PC-9 (cell line): ENCODE results near the gene TAS1R1. TPM values are rescaled to one million over a fixed set of nuclear protein-coding genes. Genes with fewer than 3 reads are reported as not detected.
A peak's percentile ranks its signal among the peaks of the same experiment; 100 is the strongest.

Experiments used
- BruUV-seq: library from RNA; stranded (reverse); fragments of 400-500 nt; replicated peaks from 2 replicates; lab custom pipeline; 2021; lab: Mats Ljungman, UMichigan
- CTCF ChIA-PET: fragments of 300-600 bp; sonication (Branson Sonifier 250); formaldehyde crosslinking; loops from one replicate; lab custom pipeline; 2022; ENCODE audit warnings: antibody characterized with exemption; lab: Charles Lee
- POLR2A ChIA-PET: fragments of 300-600 bp; sonication (Branson Sonifier 250); formaldehyde crosslinking; loops from one replicate; lab custom pipeline; 2022; ENCODE audit warnings: antibody characterized with exemption; ENCODE audit not compliant: unreplicated experiment; lab: Charles Lee
- DNase-seq, 2 experiments: peaks; one replicate each; pipeline versions ENCODE4 v3.0.0 to v3.0.0-alpha.2; 2015 to 2022; ENCODE audit warnings: mixed read lengths in 1 of 2
- H2AFZ ChIP-seq: fragments of 200-600 bp; sonication (generic); 2 replicates; pipeline ENCODE4 v1.8.1; 2017; ENCODE audit warnings: antibody characterized with exemption
- H3F3A ChIP-seq: fragments of 200-600 bp; sonication (generic); 2 replicates; pipeline ENCODE4 v1.8.1; 2017; ENCODE audit warnings: antibody characterized with exemption, mild to moderate bottlenecking, low read depth; ENCODE audit not compliant: insufficient read depth
- H3K27ac ChIP-seq: fragments of 200-600 bp; sonication (generic); 2 replicates; pipeline ENCODE4 v1.6.1; 2016; ENCODE audit warnings: mixed run types
- H3K27me3 ChIP-seq: fragments of 200-600 bp; sonication (generic); 2 replicates; pipeline ENCODE4 v1.6.1; 2016; ENCODE audit warnings: low read depth, mixed run types; ENCODE audit not compliant: insufficient read depth
- H3K36me3 ChIP-seq: fragments of 200-600 bp; sonication (generic); 2 replicates; pipeline ENCODE4 v1.6.1; 2016; ENCODE audit warnings: low read depth, mixed run types
- H3K4me1 ChIP-seq: fragments of 200-600 bp; sonication (generic); replicated peaks from 2 replicates; pipeline ENCODE4 v1.6.1; 2016; ENCODE audit warnings: mixed run types; ENCODE audit not compliant: insufficient read depth
- H3K4me2 ChIP-seq: fragments of 200-600 bp; sonication (generic); 2 replicates; pipeline ENCODE4 v1.6.1; 2017; ENCODE audit warnings: mixed run types
- H3K4me3 ChIP-seq: fragments of 200-600 bp; sonication (generic); 2 replicates; pipeline ENCODE4 v1.6.1; 2016; ENCODE audit warnings: mixed run types
- H3K79me2 ChIP-seq: fragments of 200-600 bp; sonication (generic); 2 replicates; pipeline ENCODE4 v1.6.1; 2017; ENCODE audit warnings: low read depth, mixed run types
- H3K9me2 ChIP-seq: fragments of 200-600 bp; sonication (generic); 2 replicates; pipeline ENCODE4 v1.8.1; 2017; ENCODE audit warnings: mild to moderate bottlenecking; ENCODE audit not compliant: insufficient read depth
- H3K9me3 ChIP-seq: fragments of 200-600 bp; sonication (generic); 2 replicates; pipeline ENCODE4 v1.8.1; 2016; ENCODE audit warnings: low read depth; ENCODE audit not compliant: insufficient read depth
- H4K20me1 ChIP-seq: fragments of 200-600 bp; sonication (generic); 2 replicates; pipeline ENCODE4 v1.8.1; 2017; ENCODE audit not compliant: insufficient read depth
- EZH2 ChIP-seq: fragments of 200-600 bp; sonication (generic); IDR thresholded peaks from 2 replicates; pipeline ENCODE4 v1.8.0; 2017; ENCODE audit warnings: antibody characterized with exemption, low read depth
- intact Hi-C: fragments of 100-400 bp; cut with micrococcal nuclease; formaldehyde crosslinking; loops from one replicate; pipeline ENCODE4 v1.10.0; 2022; ENCODE audit not compliant: unreplicated experiment
- total RNA-seq: library from RNA; stranded (reverse); gene quantifications from 2 replicates; pipeline ENCODE4 v1.2.3, GENCODE V29; 2021
- TF ChIP-seq, protein P1 (sequence below): fragments of 200-600 bp; sonication (generic); conservative IDR thresholded peaks from 2 replicates; pipeline ENCODE4 v1.6.1; 2017; ENCODE audit warnings: mixed run types, antibody characterized with exemption, mild to moderate bottlenecking, moderate library complexity

The TAS1R1 gene
- total RNA-seq, 1 experiment from 2014 or later, result not detected

DNA sequence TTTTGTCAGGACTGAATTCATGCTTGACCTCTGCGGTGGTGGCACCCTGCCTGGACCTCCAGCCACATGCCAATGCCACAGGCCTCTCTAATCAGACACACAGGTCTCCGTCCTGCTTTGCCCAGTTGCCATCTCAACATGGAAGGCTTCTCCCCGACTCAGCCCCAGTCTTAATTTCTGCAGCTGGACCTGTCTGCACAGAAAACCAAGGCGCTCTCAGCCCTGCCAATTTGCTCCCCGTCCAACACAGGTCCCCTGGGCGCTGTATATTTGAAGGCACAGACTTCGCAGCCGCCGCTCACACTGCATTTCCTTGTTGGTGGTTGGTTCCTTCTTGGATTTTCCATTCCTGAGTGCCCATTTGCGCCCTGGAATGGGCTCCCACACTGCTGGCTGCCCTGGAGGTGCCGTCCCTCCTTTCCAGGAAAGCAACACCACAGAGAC lies 35.6 kb upstream of the TAS1R1 start:
- no TSS peak for BruUV-seq
- ChIA-PET POLR2A (no interaction called here), CTCF (no interaction called here)
- Histone ChIP-seq H3K36me3 (no peaks in the 10 kb centered on the region), H3K9me3 (no peaks in the 10 kb centered on the region), H3K79me2 (no peaks in the 10 kb centered on the region), H3K4me2 (no peak overlapping the region), H3K27ac (no peak overlapping the region), H4K20me1 (no peaks in the 10 kb centered on the region), H3K4me1 (no peaks in the 10 kb centered on the region), H3K27me3 (no peaks in the 10 kb centered on the region), H2AFZ (no peak overlapping the region), H3K4me3 (no peak overlapping the region), H3F3A (peaks cover 10% of the 10 kb centered on the region; the same call in 1 of the 2 replicates), H3K9me2 (no peaks in the 10 kb centered on the region)
- DNase-seq, result no peak
- intact Hi-C loops, result no loop called here
- TF ChIP-seq, protein P1, sequence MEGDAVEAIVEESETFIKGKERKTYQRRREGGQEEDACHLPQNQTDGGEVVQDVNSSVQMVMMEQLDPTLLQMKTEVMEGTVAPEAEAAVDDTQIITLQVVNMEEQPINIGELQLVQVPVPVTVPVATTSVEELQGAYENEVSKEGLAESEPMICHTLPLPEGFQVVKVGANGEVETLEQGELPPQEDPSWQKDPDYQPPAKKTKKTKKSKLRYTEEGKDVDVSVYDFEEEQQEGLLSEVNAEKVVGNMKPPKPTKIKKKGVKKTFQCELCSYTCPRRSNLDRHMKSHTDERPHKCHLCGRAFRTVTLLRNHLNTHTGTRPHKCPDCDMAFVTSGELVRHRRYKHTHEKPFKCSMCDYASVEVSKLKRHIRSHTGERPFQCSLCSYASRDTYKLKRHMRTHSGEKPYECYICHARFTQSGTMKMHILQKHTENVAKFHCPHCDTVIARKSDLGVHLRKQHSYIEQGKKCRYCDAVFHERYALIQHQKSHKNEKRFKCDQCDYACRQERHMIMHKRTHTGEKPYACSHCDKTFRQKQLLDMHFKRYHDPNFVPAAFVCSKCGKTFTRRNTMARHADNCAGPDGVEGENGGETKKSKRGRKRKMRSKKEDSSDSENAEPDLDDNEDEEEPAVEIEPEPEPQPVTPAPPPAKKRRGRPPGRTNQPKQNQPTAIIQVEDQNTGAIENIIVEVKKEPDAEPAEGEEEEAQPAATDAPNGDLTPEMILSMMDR, result no peak
- TF ChIP-seq EZH2, result no peak

DNA sequence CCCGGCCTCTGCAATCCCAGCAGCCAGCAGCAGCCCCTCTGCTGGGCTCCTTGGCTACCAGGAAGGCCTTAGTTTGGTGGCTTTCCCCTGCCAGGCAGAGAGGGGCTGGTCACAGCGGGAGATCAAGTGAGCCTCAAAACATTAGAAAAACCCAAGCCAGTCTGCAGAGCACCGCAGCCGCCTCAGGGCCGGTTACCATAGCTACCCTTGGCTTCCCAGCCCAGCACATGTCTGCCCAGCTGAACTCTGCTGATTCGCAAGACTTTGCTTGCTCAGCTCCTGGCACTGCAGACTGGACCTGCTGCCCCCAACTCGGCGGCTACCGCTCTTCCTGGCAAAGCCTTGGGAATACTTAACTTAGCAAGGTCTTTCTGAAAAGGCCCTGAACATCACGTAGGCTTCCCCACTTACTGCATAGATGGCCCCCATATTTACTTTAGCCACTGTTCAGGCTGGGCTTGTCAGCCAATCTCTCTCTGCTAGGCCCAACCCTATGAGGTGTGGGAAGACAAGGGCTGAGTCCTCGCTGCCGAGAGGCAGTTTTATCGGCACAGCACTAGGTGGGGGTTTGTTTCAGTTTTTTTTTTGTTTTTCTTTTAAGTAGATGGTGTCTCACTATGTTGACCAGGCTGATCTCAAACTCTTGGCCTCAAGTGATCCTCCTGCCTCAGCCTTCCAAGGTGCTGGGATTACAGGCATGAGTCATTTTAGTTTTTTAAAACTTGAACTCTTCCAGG lies 35.0 kb upstream of the TAS1R1 start:
- TF ChIP-seq, protein P1, result no peak
- no peak for TF ChIP-seq EZH2
- Histone ChIP-seq H3K4me3 (no peak overlapping the region), H3F3A (peaks cover 10% of the 10 kb centered on the region; the same call in 1 of the 2 replicates), H3K27ac (no peak overlapping the region), H3K27me3 (no peaks in the 10 kb centered on the region), H2AFZ (no peak overlapping the region), H3K9me3 (no peaks in the 10 kb centered on the region), H3K4me2 (no peak overlapping the region), H3K9me2 (no peaks in the 10 kb centered on the region), H3K4me1 (no peaks in the 10 kb centered on the region), H4K20me1 (no peaks in the 10 kb centered on the region), H3K79me2 (no peaks in the 10 kb centered on the region), H3K36me3 (no peaks in the 10 kb centered on the region)
- no TSS peak for BruUV-seq
- CTCF ChIA-PET, result no interaction called here
- DNase-seq, result peak in 1 of 2 experiments; percentile 31
- POLR2A ChIA-PET, result no interaction called here
- intact Hi-C loops, result no loop called here

DNA sequence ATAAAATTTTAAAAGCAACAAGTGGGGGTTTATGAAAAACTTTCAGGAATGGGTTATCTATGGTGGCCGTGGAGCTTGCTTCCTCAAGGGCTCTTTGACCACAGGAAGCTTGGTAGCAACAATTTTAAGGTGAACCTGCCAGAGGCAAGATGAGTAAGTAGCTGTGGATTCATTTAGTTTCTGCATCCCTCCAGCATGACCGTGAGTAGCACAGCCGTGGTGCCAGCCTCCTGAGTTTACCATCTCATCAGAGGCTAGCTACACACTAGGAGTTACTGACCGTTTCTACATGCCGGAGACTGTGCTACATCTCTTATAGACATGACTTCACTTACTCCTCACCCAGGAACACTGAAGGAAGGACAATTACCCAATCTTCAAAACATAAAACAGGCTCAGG lies 33.6 kb upstream of the TAS1R1 start:
- intact Hi-C loops, result no loop called here
- TF ChIP-seq, protein P1, result no peak
- no peak for TF ChIP-seq EZH2
- H3K27me3 ChIP-seq, result no peaks in the 10 kb centered on the region
- ChIA-PET POLR2A (interaction anchor here (0.6 kb wide), 3 partner anchors 10 to 44 kb away, joined by 3 to 4 read pairs (median 3); no protein-coding TSS in a partner anchor), CTCF (interaction anchor here (1.2 kb wide), 1 partner anchor 98 kb away, joined by 3 read pairs; no protein-coding TSS in a partner anchor)
- no peaks in the 10 kb centered on the region for H3K4me1 ChIP-seq
- H3K36me3 ChIP-seq, result no peaks in the 10 kb centered on the region
- DNase-seq, result peak in 1 of 2 experiments; percentile 58
- H3K4me3 ChIP-seq, result no peak overlapping the region
- H3K4me2 ChIP-seq, result no peak overlapping the region
- no peaks in the 10 kb centered on the region for H3K9me2 ChIP-seq
- no peaks in the 10 kb centered on the region for H3K79me2 ChIP-seq
- H3K9me3 ChIP-seq, result no peaks in the 10 kb centered on the region
- peak overlapping the region; percentile 23; the same call in 1 of the 2 replicates for H3K27ac ChIP-seq
- no peak overlapping the region for H2AFZ ChIP-seq
- no TSS peak for BruUV-seq
- peaks cover 10% of the 10 kb centered on the region; the same call in 1 of the 2 replicates for H3F3A ChIP-seq
- no peaks in the 10 kb centered on the region for H4K20me1 ChIP-seq
